ENCODE measurements around the gene CCDC179.

Gene CCDC179

DNA sequence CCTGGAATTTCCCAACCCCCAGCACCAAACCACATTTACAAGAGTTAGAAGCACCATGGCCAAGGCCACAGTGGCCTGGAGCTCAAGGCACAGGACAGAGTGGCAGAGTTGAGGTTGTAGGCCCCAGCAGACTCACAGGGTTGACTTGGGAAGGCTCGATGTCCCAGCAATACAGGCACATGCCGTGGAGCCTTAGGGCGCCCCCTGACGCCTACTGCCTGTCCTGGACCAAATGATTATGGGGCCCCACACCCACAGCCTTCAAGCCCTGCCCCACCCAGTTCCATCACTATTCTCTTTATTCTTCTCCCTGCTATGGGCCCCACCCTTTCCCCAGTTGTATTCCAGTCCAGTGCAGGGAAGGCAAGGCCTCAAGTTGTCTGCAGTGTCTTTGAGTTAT lies at the start of gene CCDC179:
Gene CCDC179, minus strand, starts transcription at position 234 of the 400 bp plus-strand sequence. Its CDS starts 53 bp downstream, at position 181.
- no peak for DNase-seq (ENCODE audit: low spot score)

GRCh38 chr11:22903782-22904181 lies 43.5 kb upstream of the CCDC179 start:
- DNase-seq (ENCODE audit: low spot score) = no peak

- no peak for DNase-seq (ENCODE audit: low spot score)
These were observed 41.3 kb upstream of the CCDC179 start for GRCh38 chr11:22901603-22902002.

- no peak for DNase-seq (ENCODE audit: low spot score)
These were observed 40.7 kb upstream of the CCDC179 start for GRCh38 chr11:22900764-22901486.

DNA sequence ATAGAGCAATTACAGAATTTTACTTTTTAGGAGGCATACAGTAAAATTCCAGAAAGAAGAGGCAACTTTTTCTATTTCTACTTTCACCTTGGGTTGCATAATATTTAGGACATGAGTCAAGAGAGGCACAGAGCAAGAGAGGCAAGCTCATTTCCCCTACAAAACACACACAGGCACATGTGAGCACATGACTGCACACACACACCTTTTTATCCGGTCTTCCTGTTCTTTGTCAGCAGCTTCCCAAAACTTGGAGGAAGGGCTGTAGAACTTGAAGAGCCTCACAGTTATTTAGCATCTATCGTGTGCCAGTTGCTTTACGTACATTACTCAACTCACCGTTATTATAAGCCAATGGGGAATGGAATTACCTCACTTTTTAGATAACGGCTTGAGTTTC lies 37.8 kb upstream of the CCDC179 start:
- DNase-seq (ENCODE audit: low spot score) = no peak

DNA sequence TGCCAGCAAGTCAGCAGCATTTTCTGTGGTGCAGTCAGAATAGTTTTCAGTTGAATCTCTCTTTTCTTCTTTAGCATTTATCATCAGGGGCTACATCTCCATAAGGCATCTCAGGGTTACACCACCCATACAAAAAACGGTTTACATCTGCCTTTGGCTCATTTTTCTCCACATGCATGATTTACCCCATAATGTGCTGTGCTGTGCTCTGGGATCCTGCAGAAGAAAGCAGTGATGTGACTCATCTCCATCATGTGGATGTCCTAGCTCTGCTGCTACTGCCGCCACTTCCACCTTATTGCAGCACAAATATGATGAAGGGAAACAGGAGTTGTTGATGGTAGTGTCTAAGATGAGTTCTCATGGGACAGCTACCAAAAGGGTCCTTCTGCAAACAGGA lies 30.0 kb upstream of the CCDC179 start:
- DNase-seq (ENCODE audit: low spot score) = peak; percentile 17

DNA sequence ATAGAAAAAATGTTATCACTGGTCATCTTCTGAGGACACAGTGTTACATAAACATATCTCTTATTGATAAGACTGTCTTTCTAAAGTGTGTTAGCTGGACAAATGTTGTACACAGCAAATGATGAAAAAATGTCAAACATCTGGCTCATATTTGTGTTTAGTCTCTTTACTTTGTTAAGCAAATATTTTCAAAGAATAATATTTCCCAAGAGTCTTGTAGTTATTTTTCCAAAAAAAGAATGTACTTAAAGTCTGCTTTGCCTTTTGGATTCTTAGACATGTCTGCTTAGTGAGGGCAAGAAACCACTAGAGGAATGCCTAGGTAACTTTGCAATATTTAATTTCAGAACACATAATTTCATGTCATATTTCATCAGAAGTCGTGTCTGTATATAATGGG lies 23.9 kb upstream of the CCDC179 start:
- no peak for DNase-seq (ENCODE audit: low spot score)

DNA sequence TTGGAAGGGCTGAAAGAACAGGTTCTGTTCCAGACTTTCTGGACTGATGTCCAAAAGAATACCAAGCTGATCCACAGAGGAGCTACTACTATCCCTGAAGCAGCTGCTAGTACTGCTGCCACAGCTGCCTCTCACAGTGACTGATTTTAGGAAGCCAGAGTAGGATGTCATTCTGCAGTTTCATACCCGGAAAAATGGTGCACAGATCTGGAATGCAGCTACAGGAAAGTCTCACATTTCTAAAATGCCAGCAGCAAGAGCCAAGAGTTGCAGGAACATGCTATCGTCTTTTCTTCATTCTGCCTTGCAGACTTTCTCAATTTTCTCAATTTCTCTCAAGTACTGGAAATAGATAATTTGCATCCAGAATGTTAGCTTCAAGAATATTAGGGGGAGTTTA lies 19.4 kb upstream of the CCDC179 start:
- no peak for DNase-seq (ENCODE audit: low spot score)

GRCh38 chr11:22878604-22879003 lies 18.3 kb upstream of the CCDC179 start:
- no peak for DNase-seq (ENCODE audit: low spot score)

DNA sequence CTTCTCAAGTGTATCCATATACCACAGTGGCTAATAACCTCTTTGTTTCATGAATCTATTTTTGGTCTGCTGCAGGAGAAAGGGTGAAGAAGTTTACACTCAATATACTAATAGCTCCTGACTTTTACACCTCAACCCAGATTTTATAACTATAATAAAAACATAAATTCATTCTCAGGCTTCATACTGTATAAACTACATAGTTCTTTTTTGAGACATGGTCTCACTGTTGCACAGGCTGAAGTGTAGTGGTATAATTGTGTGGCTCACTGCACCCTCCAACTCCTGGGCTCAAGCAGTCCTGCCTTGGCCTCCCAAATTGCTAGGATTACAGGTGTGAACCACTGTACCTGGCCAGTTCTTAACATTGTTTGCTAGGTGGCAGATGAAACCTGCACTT lies 17.8 kb upstream of the CCDC179 start:
- DNase-seq (ENCODE audit: low spot score) = no peak

- peak; percentile 84 for DNase-seq (ENCODE audit: low spot score)
These were observed 15.7 kb upstream of the CCDC179 start for GRCh38 chr11:22875869-22876473.

DNA sequence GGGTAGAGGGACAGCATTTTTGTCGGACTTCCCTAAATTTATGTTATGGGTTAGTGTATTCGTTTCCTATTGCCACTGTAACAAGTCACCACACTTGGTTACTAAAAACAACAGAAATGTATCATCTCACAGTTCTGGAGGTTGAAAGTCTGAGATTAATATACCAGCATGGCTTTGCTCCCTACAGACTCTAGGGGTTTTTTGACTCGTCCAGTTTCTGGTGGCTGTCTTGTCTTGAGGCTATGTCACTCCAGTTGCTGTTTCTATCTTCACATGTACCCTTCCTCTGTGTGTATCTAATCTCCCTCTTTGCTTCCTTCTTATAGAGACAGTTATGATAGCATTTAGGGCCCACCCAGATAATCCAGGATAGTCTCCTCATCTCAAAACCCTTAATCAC lies 9.1 kb upstream of the CCDC179 start:
- DNase-seq (ENCODE audit: low spot score) = no peak

- no peak for DNase-seq (ENCODE audit: low spot score)
These were observed 518 bp downstream of the CCDC179 start for GRCh38 chr11:22859756-22860155.

DNA sequence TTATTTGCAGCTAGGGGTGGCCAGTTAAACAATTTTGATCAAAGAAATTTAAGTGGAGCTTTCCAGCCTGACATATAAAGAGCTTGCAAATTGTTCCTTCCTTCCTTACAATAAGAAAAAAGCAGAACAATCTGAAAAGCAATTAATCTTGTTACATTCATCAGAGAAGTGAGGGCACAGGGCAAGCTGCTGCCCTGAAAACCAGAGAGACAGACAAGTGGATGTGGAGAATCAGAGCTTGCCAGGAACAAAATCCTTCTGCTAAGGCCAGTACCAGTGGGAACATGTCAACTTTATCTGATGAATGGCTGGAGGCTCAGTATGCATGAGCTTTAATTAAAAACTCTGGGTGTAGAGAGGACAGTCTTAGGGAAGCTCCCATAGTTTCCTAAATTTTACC lies 8.8 kb downstream of the CCDC179 start:
- no peak for DNase-seq (ENCODE audit: low spot score)

DNA sequence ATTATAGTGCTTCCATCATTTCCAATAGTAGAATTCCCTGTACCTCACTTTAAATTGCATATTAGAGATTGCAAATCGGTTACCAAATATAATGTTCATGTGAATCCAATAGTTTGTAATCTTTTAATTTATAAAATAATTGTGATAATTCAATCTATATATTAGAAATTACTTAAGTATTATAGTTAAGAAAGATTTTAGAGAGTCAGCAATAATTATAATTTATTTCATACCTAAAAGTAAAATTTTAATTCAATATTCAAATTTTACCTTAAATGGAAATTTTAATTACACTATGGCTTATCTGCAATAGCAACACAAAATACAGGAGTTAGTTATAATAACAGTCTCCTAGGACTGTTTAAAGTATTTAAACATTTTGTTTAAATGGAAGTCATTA lies 13.5 kb downstream of the CCDC179 start:
- no peak for DNase-seq (ENCODE audit: low spot score)

DNA sequence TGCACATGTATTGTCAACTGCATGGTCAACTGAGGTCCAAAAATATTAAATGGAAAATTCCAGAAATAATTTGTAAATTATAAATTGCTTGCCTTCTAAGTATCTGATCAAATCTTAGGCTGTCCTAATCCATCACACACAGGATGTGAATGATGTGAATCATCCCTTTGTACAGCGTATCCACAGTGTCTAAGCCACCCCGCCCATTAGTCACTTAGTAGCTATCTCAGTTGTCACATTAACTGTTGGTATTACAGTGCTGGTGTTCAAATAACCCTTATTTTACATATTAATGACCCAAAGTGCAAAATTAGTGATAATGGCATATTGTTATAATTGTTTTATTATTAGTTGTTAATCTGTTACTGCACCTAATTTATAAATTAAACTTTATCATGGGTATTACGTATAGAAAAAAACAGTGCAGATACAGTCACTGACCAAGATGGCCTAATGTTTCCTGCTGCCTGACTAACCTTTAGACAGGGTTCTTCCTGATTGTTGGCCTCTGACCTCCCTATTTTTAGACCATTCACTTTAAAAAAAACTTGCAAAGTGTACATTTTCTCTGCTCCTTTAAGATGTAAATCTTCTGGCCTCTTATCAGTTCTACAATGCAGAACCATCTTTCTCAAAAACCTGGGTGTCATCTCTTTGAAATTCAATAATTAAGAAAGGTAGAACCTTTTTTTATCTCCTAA lies 27.8 kb downstream of the CCDC179 start:
- DNase-seq (ENCODE audit: low spot score) = peak; percentile 24

GRCh38 chr11:22830082-22830414 lies 30.2 kb downstream of the CCDC179 start:
- no peak for DNase-seq (ENCODE audit: low spot score)

DNA sequence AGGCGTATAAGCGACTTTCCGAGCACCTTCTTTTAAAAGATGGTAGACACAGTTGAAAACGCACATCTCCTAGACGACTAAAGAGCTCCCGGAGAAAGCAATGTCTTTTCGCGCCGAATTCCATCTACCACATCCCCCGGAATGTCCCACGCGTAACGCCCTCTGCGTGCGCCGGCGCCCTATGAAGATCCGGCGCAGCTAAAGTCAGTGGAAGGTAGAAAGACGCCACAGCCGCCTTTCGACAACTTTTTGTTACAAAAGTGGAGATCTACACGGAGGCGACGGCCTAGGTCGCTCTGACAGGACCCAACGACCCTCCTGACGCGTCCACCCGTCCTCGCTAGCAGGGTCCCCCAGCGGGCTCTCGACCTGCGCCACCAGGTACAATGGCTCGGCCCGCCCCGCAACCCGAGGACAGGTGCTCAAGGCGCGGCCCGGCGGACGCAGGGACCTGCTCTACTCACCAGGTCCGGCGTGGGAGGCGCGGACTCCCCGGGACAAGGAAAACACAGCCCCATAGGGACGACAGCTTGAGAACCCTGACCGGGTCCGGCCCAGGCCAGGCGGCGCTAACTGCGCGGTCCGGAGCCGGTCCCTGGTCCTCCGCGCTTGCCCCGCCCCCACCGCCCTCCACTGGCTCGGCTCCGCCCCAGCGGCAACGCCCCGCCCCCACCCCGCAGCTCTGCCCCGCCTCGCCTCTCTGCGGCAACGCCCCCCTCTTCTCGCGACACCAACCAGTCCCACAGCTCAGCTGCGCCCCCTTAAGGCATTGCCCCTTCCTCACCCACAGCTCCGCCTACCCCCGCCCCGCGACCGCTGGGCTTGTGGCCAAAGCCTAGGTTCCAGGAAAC lies 30.8 kb downstream of the CCDC179 start, which contains the start of gene SVIP:
Gene SVIP, minus strand, starts transcription at position 571 of the 851 bp plus-strand sequence. Its CDS starts 53 bp downstream, at position 518.
- DNase-seq (ENCODE audit: low spot score) = peak; percentile 97

DNA sequence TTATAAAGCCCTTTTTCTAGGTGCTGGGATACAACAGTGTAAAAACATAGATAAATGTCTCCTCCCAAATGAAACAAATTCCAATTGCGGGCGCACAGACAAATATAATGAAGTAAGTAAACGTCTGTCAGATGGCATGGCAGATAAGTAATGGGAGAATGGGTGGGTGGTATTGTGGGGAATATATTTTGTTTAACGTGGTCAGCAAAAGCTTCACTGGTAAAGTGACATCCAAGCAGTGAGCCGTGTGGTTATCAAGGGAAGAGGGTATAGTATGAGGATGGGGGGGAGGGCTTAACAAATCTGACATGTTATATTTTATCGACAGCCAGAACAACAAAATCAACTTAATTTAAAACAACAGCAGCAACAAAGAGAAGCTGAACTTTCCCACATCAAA lies 31.9 kb downstream of the CCDC179 start:
- no peak for DNase-seq (ENCODE audit: low spot score)

GRCh38 chr11:22822203-22822602 lies 38.1 kb downstream of the CCDC179 start:
- no peak for DNase-seq (ENCODE audit: low spot score)

DNA sequence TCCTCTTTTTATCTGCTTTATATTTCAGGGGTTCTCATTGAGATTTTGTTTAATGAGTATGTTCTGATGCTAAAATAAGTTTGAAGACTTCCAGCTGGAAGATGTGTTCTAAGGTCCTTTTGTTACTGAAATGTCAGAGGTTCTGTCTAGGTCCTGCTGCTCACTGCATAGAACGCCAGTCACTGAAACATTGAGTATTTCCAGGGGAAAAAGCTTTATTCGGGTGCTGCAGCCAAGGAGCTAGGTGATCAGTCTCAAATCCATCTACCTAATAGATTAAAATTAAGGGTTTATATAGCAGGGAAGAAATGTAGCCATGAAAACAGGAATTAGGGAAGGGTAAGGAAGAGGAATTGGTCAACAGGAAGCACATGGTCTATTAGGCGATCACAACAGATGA lies 50.4 kb downstream of the CCDC179 start:
- DNase-seq (ENCODE audit: low spot score) = no peak

- DNase-seq (ENCODE audit: low spot score) = peak; percentile 24
These were observed 51.6 kb downstream of the CCDC179 start for GRCh38 chr11:22808571-22809197.

All from Ammon's horn (tissue), 1 donor.